GM19023 (cell line): ENCODE data around the gene FBXO21.
"Not testable (repeated sequence)": the region's sequence is repeated elsewhere in the genome, so short reads cannot be mapped to it uniquely, and the experiment has no call there.

Experiments used
- ATAC-seq: cut with Tn5 transposase; IDR thresholded peaks from one replicate; pipeline ENCODE4 v1.9.1; 2021; ENCODE audit warnings: mild to moderate bottlenecking, moderate library complexity; ENCODE audit not compliant: unreplicated experiment

The FBXO21 gene

DNA sequence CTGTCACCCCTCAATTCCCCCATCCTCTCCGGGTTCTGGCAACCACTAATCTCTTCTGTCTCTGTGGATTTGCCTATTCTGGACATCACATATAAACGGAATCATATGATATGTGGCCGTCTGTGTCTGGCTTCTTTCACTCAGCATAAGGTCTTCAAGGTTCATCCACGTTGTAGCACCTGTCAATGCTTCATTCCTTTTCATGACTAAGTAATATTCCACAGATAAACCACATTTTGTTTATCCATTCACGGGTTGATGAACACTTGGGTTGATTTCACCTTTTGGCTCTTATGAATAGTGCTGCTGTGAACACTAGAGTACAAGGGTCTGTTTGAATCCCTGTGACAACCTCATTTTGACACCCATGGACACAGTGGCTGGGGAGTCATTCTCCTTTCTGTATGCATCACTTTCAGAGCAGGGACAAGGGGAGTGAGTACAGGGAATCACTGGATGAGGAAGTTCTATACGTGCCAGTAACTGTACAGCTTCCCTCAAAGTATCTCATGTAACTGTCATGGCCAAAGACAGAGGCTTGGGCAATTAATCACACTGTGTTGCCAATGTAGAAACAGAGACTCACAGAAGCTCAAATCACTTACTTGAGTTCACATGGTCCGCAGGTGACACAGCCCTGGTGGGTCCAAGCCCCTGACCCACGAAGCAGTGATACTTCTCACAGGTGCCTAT, 80.2 kb downstream of the FBXO21 start:
- no peak for ATAC-seq

DNA sequence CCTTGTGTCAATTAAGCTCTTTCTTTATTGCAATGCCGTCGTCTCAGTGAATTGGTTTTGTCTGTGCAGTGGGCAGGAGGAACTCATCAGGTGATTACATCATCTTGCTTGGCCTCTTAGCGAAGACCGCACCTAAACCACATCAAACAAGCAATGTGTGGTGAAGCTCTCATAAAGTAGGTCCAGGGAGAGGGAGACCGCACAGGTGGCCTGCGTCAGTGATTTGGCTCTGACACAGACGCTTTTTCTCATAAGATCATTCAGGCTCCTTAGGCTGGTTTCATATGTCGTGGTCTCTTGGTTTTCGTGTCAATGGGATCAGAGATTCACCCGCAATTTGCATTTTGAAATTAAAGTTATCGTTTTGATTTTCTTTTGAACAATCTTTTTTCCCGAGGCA, 84.4 kb downstream of the FBXO21 start:
- ATAC-seq, result no peak

DNA sequence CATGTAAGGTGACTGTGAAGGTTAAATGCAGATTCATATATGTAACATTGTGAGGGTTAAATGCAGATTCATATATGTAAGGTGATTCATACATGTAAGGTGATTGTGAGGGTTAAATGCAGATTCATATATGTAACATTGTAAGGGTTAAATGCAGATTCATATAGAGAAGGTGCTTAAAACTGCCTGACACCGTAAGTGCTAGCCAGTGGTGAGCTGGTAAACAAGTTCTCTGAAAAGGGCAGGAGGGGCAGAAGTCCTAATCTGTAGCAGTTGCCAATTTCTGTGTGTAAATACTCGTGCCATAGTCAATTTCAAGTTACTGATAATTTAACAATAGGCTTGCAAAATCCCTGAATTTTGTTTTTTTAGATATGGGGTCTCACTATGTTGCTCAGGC, 86.3 kb downstream of the FBXO21 start:
- ATAC-seq, result not testable (repeated sequence)

- ATAC-seq, result no peak
Measured at GRCh38 chr12:117102800-117103181, 87.5 kb downstream of the FBXO21 start.

DNA sequence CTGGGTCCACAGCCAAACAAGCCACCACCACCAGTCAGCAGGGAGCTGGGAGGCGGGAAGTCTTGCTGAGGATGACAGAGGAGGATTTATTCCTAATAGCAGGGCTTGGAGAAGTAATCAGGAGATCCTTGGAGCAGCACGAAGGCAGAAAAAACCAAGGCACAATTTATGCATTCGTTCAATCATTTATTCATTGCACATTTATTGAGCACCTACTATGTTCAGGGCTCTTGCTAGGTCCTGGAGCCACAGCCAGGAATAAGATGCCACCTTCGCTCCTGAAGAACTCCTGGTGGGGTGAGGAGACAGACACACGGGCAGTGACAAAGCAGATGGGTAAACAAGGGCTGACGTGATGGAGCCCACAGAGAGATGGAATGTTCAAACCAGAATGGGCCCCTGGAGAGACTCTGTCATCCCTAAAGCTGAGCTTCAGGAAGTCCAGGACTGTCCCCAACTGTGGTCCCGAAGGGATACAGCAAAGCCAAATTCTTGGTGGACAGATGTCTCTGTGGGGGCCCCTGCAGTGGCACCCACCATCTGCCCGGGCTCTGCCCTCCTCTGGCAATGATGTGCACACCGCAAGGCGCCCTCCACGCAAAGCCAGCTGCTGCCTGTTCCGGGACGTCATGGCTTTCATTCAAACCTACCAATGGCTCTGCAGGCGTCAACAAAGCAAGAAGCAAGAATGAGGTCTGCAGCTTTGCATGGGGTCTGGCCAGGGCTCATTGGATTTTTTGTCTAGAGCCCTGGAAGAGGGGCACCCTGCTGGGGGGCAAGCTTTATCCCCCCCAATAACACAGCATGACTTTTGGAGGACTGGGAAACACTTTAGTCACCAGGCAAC, 88.1 kb downstream of the FBXO21 start:
- no peak for ATAC-seq

- ATAC-seq, result no peak
Measured at GRCh38 chr12:117100851-117101673, 89.2 kb downstream of the FBXO21 start.

GRCh38 chr12:117100251-117100650, 90.0 kb downstream of the FBXO21 start:
- ATAC-seq, result no peak

DNA sequence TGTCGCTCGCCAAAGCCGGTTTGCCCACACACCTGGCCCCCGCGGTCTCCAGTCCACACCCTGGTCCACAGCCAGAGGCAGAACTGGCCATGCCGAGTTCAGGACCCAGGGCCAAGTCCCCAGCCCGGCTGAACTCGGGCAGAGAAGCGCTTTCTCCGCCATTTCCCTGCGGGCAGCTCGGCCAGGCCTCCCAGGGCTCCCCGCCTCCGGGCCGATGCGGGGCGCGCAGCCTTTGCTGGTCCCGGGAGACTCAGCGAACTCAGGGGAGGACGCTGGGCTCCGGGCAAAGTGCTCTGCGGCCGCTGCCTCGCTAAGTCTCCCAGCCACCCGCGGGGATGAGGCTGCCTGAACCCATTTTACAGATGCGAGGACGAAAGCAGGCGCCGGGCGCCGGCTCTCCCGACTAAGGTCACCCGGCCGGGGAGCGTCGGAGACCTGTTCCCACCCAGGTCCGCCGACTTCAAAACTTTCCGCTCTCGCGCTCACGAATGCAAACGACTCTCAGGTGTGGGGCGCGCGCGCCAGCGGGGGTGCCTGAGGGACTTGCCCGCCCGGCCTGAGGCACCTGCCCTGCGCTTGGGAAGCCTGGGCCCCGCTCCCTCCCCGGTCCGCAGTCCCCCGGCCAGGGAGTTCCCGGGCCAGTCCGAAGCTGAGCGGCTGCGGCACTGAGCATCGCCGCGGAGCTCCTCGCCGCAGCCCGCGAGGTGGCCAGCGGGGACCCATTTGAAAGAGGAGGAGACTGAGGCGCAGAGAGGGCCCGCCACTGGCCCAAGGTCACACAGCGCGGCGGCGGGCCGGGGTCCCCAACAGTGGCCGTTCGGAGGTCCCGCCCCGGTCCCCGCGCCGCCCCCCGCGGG, 91.7 kb downstream of the FBXO21 start:
- peak; percentile 36 for ATAC-seq

DNA sequence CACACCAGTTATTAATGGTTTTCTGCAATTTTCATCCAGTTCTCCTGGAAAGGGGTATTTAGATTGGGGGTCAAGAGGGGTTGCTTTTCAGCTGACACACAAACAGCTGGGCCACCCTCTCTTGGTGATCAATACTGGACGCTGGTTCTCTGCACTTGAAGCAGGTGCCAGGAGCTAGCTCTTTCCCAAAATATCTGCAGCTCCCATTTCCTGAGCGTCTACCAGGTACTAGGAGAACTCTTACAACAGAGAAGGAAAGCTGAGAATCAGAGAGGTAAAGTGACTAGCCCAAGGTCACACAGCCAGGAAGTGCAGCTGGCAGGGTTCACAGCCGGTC, 92.3 kb downstream of the FBXO21 start:
- ATAC-seq, result no peak

- no peak for ATAC-seq
Measured at GRCh38 chr12:117097159-117097558, 93.1 kb downstream of the FBXO21 start.

GRCh38 chr12:117096501-117097042, 93.7 kb downstream of the FBXO21 start:
- no peak for ATAC-seq

- not testable (repeated sequence) for ATAC-seq
Measured at GRCh38 chr12:117095191-117095590, 95.1 kb downstream of the FBXO21 start.

- ATAC-seq, result no peak
Measured at GRCh38 chr12:117093918-117094630, 96.2 kb downstream of the FBXO21 start.

DNA sequence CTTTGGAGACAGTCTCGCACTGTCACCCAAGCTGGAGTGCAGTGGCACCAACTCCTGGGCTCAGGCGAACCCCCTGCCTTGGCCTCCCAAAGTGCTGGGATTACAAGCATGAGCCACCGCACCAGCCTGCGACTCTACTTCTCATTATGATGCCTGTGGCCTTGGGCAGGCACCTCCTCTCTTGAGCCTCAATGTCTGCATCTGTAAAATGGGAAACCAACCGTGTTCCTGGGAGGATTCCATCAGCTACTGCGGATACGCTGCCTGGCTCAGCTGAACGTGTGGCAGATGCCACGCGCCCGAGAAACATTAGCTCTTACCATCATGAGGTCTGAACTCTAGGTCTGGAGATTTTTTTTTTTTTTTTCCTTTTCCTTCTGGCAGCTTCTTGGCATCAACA, 96.8 kb downstream of the FBXO21 start:
- ATAC-seq, result no peak

GRCh38 chr12:117092886-117093285, 97.4 kb downstream of the FBXO21 start:
- ATAC-seq, result no peak

- ATAC-seq, result no peak
Measured at GRCh38 chr12:117092511-117092780, 97.8 kb downstream of the FBXO21 start.
